HFF-Myc (cell line): ENCODE data around the gene LURAP1L.
A peak's percentile ranks its signal among the peaks of the same experiment; 100 is the strongest.

Experiments
- DNase-seq: peaks from one replicate; pipeline ENCODE4 v3.0.0-alpha.2; 2011; ENCODE audit warnings: low read depth; ENCODE audit errors: extremely low read depth
- H3K4me3 ChIP-seq: replicated peaks from 2 replicates; pipeline ENCODE4 v1.5.1; 2011; ENCODE audit warnings: low read depth, mild to moderate bottlenecking, control low read depth, low read length
- TF ChIP-seq, protein P1 (sequence below): IDR thresholded peaks from 2 replicates; pipeline ENCODE4 v1.5.1; 2012; ENCODE audit warnings: mild to moderate bottlenecking, low read depth, low read length, control low read depth; ENCODE audit errors: missing control alignments

LURAP1L gene

DNA sequence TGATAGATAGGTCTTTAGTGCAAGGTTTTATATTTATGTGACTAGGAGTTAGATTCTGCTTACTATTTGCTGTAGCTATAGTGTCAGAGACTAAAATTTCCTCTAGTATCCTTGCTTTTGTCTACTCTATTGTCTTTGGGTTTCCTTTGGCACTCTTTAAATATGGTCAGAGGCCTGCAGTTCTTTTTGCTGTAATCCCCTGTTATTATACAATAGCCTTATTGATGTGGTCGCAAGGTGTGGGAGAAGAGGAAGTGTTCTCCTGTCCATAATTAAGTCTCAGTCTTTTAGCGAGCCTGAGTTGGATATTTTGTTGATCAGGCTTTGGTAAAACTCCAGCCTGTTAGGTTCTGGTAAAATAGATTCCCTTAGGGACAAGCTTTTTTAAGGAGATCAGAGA is 34.9 kb downstream of the LURAP1L start:
- no peak overlapping the region for H3K4me3 ChIP-seq
- TF ChIP-seq, protein P1, sequence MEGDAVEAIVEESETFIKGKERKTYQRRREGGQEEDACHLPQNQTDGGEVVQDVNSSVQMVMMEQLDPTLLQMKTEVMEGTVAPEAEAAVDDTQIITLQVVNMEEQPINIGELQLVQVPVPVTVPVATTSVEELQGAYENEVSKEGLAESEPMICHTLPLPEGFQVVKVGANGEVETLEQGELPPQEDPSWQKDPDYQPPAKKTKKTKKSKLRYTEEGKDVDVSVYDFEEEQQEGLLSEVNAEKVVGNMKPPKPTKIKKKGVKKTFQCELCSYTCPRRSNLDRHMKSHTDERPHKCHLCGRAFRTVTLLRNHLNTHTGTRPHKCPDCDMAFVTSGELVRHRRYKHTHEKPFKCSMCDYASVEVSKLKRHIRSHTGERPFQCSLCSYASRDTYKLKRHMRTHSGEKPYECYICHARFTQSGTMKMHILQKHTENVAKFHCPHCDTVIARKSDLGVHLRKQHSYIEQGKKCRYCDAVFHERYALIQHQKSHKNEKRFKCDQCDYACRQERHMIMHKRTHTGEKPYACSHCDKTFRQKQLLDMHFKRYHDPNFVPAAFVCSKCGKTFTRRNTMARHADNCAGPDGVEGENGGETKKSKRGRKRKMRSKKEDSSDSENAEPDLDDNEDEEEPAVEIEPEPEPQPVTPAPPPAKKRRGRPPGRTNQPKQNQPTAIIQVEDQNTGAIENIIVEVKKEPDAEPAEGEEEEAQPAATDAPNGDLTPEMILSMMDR: no peak
- no peak for DNase-seq

DNA sequence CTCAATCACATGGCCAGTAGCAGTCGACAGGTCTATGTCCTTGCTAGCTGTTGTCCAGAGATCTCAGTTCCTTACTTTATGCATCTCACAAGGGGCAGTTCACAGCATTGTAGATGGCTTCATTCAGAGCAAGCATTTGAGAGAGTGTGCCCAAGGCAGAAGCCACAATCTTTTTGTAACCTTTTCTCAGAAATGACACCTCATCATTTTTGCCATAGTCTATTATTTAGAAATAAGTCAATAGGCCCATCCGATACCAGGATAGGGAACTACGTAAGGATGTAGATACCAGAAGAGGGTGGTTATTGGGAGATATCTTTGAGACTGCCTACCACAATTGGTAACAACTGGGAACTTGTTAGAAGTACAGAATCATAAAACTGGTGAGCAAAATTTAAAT is 37.1 kb downstream of the LURAP1L start:
- TF ChIP-seq, protein P1: no peak
- no peak overlapping the region for H3K4me3 ChIP-seq
- no peak for DNase-seq

DNA sequence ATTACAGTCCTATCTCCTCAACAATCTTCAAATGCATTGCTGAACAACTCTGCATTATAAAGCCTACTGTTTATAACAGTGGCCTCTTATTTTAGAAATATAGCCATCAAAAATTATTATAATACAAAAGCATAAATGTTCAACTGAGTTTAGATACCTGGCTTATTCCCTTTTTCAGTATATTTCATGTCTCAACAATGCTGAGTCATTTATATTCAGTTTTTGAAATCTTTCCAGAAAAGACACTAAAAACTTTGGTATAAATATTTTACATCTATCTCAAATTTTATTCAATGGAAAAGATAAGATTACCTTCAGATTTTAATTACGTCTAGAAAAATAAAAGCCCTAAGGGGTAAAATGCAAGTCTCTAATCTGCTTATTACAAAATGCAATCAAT is 37.9 kb downstream of the LURAP1L start:
- TF ChIP-seq, protein P1: no peak
- H3K4me3 ChIP-seq: no peak overlapping the region
- DNase-seq: no peak

DNA sequence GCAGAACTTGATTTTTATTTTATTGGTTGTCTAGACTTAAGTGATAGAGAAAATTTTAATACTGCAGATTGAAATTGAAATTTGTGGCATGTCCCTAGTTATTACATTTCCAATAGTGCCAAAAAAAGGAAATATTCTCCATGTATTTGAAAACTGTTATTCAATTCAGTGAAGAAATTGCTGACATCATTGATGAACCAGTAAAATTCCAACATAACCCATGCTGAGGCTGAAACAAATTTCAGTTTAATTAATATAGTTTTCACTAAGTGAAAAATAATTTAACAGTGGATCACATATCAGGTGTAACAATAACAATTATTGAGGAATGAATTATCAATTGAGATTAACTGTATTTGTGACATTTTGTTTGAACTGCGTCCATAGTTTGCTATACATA is 38.7 kb downstream of the LURAP1L start:
- no peak for DNase-seq
- TF ChIP-seq, protein P1: no peak
- no peak overlapping the region for H3K4me3 ChIP-seq

DNA sequence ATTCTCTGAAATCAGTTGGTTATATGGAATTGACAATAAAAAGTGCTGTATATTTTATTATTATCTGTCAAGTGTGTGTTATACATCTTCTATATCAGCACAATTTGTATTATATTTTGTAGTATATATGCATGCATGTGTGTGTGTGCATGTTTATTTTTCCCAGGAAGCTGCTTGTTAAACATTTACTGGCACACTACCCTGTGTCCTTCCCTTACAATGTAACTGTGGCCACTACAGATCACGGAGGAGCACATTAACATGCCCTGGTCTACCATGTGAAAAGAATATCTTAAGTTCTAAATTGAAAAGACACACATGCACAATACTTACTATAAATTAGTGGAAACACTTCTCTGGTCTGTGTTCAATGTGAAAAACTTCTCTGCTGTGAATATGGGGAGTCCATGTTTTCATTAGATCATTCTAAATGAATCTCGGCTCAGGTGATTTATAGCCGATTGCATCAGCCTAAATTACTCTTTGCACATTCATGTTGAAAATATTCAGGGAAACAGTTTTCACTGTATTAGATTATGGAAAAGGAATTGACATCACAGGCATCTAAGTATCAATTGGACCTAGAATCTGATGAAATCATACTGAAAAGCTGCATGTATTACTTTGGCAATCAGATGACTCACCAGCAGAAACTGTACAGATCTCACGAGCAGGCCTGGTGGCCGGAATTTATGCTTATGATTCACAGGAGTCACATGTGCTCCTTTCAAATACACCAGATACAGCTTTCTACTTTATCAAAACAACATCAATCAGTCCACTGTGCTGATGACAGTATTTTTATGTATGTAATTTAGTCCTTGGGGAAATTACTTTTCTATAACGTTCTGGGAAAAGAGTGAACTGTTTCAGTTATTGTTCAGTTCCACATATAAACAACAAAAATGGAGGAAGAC is 39.4 kb downstream of the LURAP1L start:
- TF ChIP-seq, protein P1: peak; percentile 16
- peak; percentile 79 for DNase-seq
- no peak overlapping the region for H3K4me3 ChIP-seq

DNA sequence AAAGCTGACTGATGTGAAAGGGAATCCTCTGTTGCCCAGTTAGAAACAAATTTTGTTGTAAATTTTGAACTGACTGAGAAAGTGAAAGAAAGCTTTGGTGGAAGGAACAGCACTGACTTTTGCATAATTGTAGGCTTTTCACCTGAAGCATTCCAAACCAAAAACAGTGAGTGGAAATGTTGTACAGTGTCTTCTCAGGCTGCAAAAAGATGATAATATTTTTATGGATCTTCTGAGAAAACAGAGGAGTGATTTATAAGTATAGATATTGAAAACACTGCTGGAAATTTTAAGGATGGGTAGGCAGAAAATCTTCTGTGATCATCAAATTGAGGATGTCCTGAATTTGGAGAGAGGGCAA is 40.0 kb downstream of the LURAP1L start:
- DNase-seq: no peak
- TF ChIP-seq, protein P1: peak; percentile 1
- no peak overlapping the region for H3K4me3 ChIP-seq

DNA sequence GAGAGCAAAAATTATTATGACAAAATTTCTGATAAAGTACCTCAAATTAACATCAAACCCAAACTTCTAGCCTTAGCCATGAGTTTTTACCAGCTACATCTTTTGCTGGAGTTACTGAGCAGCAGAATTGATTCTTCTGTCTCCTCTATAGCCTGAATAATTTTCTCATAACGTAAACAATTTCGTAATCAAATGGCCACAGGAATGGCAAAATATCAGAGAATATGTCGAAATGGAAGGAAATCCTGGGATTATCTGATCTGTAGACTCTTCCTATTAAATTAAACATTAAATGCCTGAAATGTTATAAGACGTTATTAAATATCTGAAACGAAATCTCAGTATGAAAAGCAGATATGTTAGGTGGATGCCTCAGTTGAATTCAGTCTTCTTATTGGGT is 41.1 kb downstream of the LURAP1L start:
- DNase-seq: no peak
- no peak overlapping the region for H3K4me3 ChIP-seq
- TF ChIP-seq, protein P1: no peak
